Natural killer cell treated with Interleukin-12 subunit alpha and Interleukin-12 subunit beta and Interleukin-15 and Interleukin-18, amount 100 ng/mL, for 72 hours (primary cell): ENCODE data around the gene RBM6. TPM values are rescaled to one million over a fixed set of nuclear protein-coding genes. Genes with fewer than 3 reads are reported as not detected.

ENCODE experiments used
- ATAC-seq, 2 donors: fragments of 150-1000 bp; cut with Tn5 transposase in 1 of 2; sonication (Bioruptor Pico), chemical (Tn5 transposase) in 1 of 2; 2 replicates each; pipeline ENCODE4 v1.10.0; 2021
- DNase-seq: peaks from one replicate; pipeline ENCODE4 v3.0.0; 2022; ENCODE audit warnings: low spot score
- H3K27ac Mint-ChIP-seq, 2 donors: 1 replicate in 1 of 2; 2 replicates in 1 of 2; pipeline ENCODE4 v1.8.0; 2022; ENCODE audit warnings: mixed read lengths in 2 of 2, mild to moderate bottlenecking in 1 of 2, moderate library complexity in 1 of 2
- H3K27me3 Mint-ChIP-seq, 2 donors: 1 replicate in 1 of 2; 2 replicates in 1 of 2; pipeline ENCODE4 v1.8.0; 2022; ENCODE audit warnings: mixed read lengths in 2 of 2
- H3K36me3 Mint-ChIP-seq: one replicate; pipeline ENCODE4 v1.8.0; 2022; ENCODE audit warnings: mixed read lengths
- H3K4me1 Mint-ChIP-seq, 2 donors: 1 replicate in 1 of 2; 2 replicates in 1 of 2; pipeline ENCODE4 v1.8.0; 2022; ENCODE audit warnings: low read depth in 2 of 2, mixed read lengths in 2 of 2, mild to moderate bottlenecking in 1 of 2
- H3K4me3 Mint-ChIP-seq: one replicate; pipeline ENCODE4 v1.8.0; 2022; ENCODE audit warnings: mixed read lengths
- H3K9me3 Mint-ChIP-seq: 2 replicates; pipeline ENCODE4 v1.8.0; 2022; ENCODE audit warnings: mixed read lengths
- total RNA-seq, 2 donors: library from RNA; stranded (reverse); gene quantifications; one replicate each; pipeline ENCODE4 v1.2.3, GENCODE V29; 2022

RBM6 gene
- total RNA-seq, 2 donors from 2014 or later = 96.6 to 149 TPM

DNA sequence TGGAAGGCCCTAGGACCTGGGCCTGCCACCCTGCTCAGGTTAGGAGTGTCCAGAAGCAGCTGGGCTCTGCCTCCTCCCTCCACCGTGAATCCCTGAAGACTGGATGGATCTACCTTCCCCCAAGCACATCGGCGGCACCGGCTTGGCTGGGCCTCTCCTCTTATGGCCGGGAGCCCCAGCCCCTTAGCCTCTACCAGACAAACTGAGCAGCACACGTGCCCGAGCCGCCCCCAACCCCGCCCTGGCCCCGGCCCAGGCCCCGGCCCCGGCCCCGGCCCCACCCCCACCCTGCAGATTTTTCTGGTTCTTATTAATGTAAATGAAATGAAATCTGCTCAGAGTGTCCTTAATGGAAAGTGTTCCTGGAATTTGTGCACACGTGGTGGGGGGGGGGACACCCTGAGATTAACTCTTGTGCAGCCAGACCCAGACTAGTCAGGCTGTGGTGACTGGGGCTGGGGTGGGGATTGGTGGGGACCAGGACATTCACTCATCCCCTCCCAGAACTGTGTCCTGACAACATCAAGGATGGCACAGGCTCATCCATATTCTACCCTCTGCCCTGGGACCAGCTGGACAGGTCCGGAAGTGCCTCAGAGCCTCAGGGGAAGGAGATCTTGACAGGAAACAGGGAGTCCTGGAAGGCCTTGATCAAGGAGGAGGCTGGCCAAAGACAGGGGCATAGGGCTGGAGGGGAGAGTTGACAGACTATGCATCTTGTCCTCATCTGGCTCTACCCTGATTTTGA lies 184.3 kb downstream of the RBM6 start:
- Mint-ChIP-seq H3K9me3 (no peaks in the 10 kb centered on the region), H3K4me3 (no peak overlapping the region), H3K4me1 (no peaks in the 10 kb centered on the region), H3K27ac (no peak overlapping the region), H3K27me3 (no peaks in the 10 kb centered on the region), H3K36me3 (no peaks in the 10 kb centered on the region)
- no peak for DNase-seq
- no peak for ATAC-seq

DNA sequence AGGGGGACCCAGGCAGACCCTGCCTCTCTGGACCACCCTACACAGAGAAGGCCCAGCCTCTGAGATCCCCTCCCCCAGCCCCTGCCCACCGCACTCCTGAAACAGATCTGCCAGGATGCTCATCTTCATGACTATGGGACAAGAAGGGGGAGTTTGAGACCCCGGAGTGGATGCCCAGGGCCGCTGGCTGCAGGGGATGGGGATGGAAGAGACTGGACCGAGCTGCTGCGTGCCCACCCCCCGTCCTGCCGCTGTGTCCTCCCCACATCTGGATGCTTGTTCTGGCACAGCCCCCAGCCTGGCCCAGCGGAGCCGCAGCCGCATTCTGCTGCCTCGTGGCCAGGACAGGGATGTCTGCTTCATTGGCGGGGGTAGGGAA lies 184.8 kb downstream of the RBM6 start:
- ATAC-seq (no peak), DNase-seq (no peak)
- no peaks in the 10 kb centered on the region for H3K27me3 Mint-ChIP-seq
- H3K9me3 Mint-ChIP-seq = no peaks in the 10 kb centered on the region
- no peak overlapping the region for H3K27ac Mint-ChIP-seq
- H3K4me3 Mint-ChIP-seq = no peak overlapping the region
- H3K36me3 Mint-ChIP-seq = no peaks in the 10 kb centered on the region
- no peaks in the 10 kb centered on the region for H3K4me1 Mint-ChIP-seq

DNA sequence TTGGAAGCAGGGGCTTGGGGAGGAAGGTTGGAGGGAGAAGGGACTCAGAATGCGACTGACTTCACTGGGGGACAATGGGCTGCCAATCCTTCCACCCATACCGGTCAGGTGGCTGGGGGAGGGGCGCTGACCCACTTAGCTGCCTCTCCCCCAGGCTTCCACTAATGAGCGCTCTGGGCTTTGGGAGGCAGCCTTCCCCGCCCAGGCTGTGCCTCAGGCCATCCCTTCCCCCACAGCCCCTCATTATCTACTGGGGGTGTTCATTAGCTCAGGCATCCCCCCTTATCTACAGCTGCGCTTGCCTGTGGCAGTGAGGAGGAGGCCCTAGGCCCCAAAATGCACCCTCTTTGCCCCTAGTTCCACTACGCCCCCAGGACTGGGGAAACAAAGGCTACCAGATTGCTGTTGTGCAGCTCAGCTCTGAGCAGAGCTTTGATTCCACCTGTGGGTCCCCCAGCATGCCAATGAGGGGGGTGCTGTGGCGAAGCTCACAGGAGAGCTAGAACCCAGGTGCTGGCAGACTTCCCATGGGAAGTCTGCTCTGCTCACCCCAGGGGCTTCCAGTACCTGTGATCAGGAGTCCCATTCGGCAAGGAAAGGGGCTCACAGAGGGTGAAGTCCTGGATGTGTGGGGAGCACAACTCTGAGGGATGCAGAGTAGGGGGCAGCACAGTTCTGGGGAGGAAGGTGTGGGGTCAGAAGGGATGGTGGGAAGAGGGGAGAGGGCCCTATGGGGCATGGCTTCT lies 185.8 kb downstream of the RBM6 start:
- DNase-seq (no peak), ATAC-seq (no peak)
- Mint-ChIP-seq H3K4me3 (no peak overlapping the region), H3K36me3 (no peaks in the 10 kb centered on the region), H3K4me1 (no peaks in the 10 kb centered on the region), H3K27ac (no peak overlapping the region), H3K27me3 (no peaks in the 10 kb centered on the region), H3K9me3 (no peaks in the 10 kb centered on the region)

DNA sequence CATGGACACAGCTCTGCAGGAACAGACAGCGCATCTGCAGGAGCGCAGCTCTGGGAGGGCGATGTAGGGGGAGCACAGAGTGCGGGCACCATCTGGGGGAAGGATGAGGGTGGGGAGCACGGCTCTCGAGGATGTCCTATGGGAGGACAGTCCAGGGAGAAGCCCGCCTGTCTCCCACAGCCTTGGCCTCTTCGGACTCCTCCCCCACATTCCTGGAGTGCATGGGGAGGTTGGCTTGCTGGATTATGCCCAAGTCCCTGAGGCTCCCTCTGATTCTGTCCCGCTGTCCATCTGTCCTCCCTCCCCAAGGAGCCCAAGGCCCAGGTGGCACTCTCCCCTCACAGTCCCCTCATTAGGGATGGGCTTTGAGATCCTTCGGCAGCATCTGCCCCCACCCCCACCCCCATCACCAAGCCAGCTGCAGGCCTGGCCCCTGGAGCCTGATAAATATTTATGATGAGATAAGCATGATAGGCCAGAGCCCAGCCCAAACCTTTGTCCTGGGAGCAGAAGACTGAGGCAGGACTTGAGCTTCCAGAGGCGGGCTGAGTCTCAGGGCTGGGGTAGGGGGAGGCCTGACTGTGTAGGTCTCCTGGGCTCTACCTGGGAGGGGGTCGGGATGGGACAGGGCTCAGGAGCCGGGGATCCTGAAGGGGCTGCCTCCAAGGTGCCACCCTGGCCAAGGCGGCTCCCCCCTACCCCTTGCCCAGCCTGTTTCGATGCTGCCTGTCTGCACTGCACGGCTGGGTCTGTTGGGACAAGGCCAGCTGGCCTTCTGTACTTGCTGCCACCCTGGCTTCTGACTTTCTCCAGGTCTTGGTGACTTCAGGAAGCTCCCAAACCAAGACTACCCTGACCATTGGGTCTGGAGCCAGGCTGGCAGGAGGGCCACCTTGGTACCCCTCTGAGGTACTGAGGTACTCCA lies 186.6 kb downstream of the RBM6 start:
- DNase-seq (no peak), ATAC-seq (no peak)
- Mint-ChIP-seq H3K4me3 (no peak overlapping the region), H3K4me1 (no peaks in the 10 kb centered on the region), H3K27me3 (no peaks in the 10 kb centered on the region), H3K36me3 (no peaks in the 10 kb centered on the region), H3K27ac (no peak overlapping the region), H3K9me3 (no peaks in the 10 kb centered on the region)

Other genes starting within 250 kb of the RBM6 start
- gene AMIGO3, start 220.5 kb upstream of the RBM6 start, total RNA-seq = 1 to 10 TPM; 1.0 to 2.0 TPM
- gene GMPPB, start 216.2 kb upstream of the RBM6 start, total RNA-seq = 100 to 1,000 TPM in 1 of 2 donors, 10 to 100 TPM in 1; 83.5 to 110 TPM
- gene IP6K1, start 153.6 kb upstream of the RBM6 start, total RNA-seq = 10 to 100 TPM; 53.4 to 56.7 TPM
- not detected for gene CDHR4, start 140.3 kb upstream of the RBM6 start, total RNA-seq
- gene INKA1, start 136.9 kb upstream of the RBM6 start, total RNA-seq = under 1 TPM in 1 of 2 donors, not detected in 1; 0.64 TPM
- gene UBA7, start 126.2 kb upstream of the RBM6 start, total RNA-seq = 100 to 1,000 TPM in 1 of 2 donors, 10 to 100 TPM in 1; 89.5 to 105 TPM
- 10 to 100 TPM; 14.0 to 44.0 TPM for gene TRAIP, start 83.6 kb upstream of the RBM6 start, total RNA-seq
- not detected for gene CAMKV, start 70.2 kb upstream of the RBM6 start, total RNA-seq
- 1 to 10 TPM in 1 of 2 donors, under 1 TPM in 1; 0.50 to 2.6 TPM for gene MST1R, start 36.3 kb upstream of the RBM6 start, total RNA-seq
- gene MON1A, start 10.3 kb upstream of the RBM6 start, total RNA-seq = 10 to 100 TPM; 11.3 to 18.7 TPM
- gene RBM5, start 148.8 kb downstream of the RBM6 start, total RNA-seq = 100 to 1,000 TPM; 198 to 270 TPM
- gene SEMA3F, start 215.2 kb downstream of the RBM6 start, total RNA-seq = under 1 TPM; 0.12 to 0.81 TPM